Pancreas (tissue), 10 donors: ENCODE data around the gene MGMT. TPM values are rescaled to one million over a fixed set of nuclear protein-coding genes. Genes with fewer than 3 reads are reported as not detected.
A peak's percentile ranks its signal among the peaks of the same experiment; 100 is the strongest.

Source experiments
- ATAC-seq, 4 donors: fragments of 200-7000 bp; cut with Tn5 transposase; one replicate each; pipeline versions ENCODE4 v1.8.0 to v1.9.1; 2020; ENCODE audit warnings: mild to moderate bottlenecking in 4 of 4, moderate library complexity in 4 of 4
- DNase-seq, 6 donors: peaks; one replicate each; pipeline ENCODE4 v3.0.0-alpha.2; 2020
- FAIRE-seq: peaks from 2 replicates; lab custom pipeline; 2012; peaks lifted over from hg19 to GRCh38; lab: Jason Lieb, UNC
- H3K27ac ChIP-seq, 4 donors: fragments of 200-600 bp; sonication (generic); 1 replicate in 3 of 4; 2 replicates in 1 of 4; pipeline versions ENCODE4 v1.5.0 to v1.8.0; 2020
- H3K27me3 ChIP-seq, 4 donors: fragments of 200-600 bp; one replicate each; pipeline ENCODE4 v1.8.0; 2021
- H3K36me3 ChIP-seq, 3 donors: fragments of 200-600 bp; sonication (generic) in 1 of 3; one replicate each; pipeline versions ENCODE4 v1.5.0 to v1.8.0; 2020 to 2021
- H3K4me1 ChIP-seq, 3 donors: fragments of 200-600 bp; one replicate each; pipeline ENCODE4 v1.8.0; 2021
- H3K4me3 ChIP-seq, 4 donors: fragments of 200-600 bp; sonication (generic) in 2 of 4; one replicate each; pipeline versions ENCODE4 v1.5.0 to v1.8.0; 2020 to 2021
- H3K9me3 ChIP-seq, 4 donors: fragments of 200-600 bp; one replicate each; pipeline ENCODE4 v1.8.0; 2021
- CTCF ChIP-seq, 4 donors: fragments of 200-600 bp; sonication (generic) in 3 of 4; IDR thresholded peaks; one replicate each; pipeline versions ENCODE4 v1.5.0 to v1.8.0; 2021; ENCODE audit warnings: antibody characterized with exemption in 4 of 4
- WGBS, 2 donors: extraction: QIAGEN DNeasy Blood & Tissue Kit; methylation state at CpG; one replicate each; pipeline ENCODE4 v1.1.7; 2013; 5-methylcytosine and 5-hydroxymethylcytosine counted together
- intact Hi-C, 3 donors: fragments of 100-400 bp; cut with DNase I; formaldehyde crosslinking; loops; one replicate each; pipeline versions ENCODE4 v1.11.1 to v1.14.2; 2022
- polyA plus RNA-seq, 2 donors: library from polyadenylated mRNA; stranded (reverse); fragments of 200-250 nt; gene quantifications; one replicate each; pipeline ENCODE4 v1.2.3, GENCODE V29; 2013
- total RNA-seq, 6 donors: library from RNA; stranded (reverse); fragmentation: NEBNext Ultra II Directional in 4 of 6; extraction: Animal tissue kit (Norgen Biotek cat#: 25700) in 4 of 6; gene quantifications; one replicate each; pipeline versions ENCODE4 v1.2.1 to v1.2.4, GENCODE V29; 2021 to 2023
- donor health status: healthy with polysubstance abuse.
- donor health status: DM: no; HTN: no; CAD: no; lungs with moderate emphysema.
- donor health status: DM: no; HTN: no; CAD: no.
- donor health status: control.
- donor health status: control.
- donor health status: Bipolar disorder and iron deficiency.
- donor health status: DM: yes; HTN: yes; CAD: no.
- donor health status: DM: no; HTN: no; CAD: no.
- donor health status: DM: no; HTN: no; CAD: no.
- donor health status: DM: yes; HTN: yes; CAD: no.

MGMT gene
- total and polyA plus RNA-seq, 8 donors, result 9.1 to 18.6 (median 12.0) TPM

DNA sequence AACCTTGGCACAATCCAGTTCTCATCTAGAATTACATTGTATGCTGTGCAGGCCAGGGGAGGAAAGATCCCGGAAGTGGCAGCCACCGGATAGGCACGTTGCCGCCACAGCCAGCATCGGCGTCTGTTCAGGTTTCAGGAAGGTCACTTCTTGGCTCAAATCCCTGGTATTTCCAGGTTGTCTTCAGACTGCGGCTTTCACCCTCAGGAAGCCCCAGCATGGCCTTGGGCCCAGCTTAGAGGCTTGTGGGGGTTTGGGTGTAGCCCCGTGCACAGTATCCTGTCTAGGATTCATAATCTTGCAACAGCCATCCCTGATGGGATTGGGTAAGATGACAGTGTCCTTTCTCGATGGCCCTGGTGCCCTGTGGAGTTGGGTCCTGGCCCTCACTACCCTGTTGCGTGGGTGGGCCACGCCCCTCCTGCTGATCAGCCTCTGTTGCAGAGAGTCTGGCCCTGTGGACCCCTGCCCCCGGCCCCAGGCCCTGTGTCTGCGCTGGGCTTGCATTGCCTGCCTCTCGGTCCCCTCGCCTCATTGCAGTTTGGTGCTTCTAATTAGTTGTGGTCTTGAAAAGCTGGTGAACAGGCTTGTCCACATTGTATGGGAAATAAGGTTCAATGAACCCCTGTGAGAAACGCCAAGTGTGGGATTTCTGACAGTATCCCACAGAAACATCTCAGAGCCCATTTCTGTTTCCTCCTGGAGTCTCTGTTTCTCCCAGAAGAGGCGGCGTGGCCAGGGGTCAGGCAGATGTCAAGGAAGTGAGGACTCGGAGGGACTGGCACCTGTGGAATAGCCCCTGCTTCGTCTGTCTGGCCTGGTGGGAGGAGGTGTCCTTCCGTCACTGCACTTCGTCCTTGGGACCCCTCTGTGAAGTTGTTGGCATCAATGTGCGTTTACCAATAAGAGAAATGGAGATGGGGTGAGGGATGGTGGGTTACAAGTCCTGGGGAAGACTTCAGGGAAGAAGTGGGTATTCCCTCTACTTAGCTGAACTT, 77.5 kb downstream of the MGMT start:
- DNase-seq (no peak), ATAC-seq (no peak), FAIRE-seq (no peak)
- TF ChIP-seq CTCF (IDR thresholded peaks at IDR 0.05), result no peak
- Histone ChIP-seq H3K4me1 (no peaks in the 10 kb centered on the region), H3K36me3 (no peaks in the 10 kb centered on the region), H3K27me3 (no peaks in the 10 kb centered on the region), H3K27ac (no peak overlapping the region), H3K9me3 (no peaks in the 10 kb centered on the region), H3K4me3 (no peak overlapping the region)
- WGBS, 2 donors, result 84 to 91% methylated on average over 23 of the region's 23 CpGs
- intact Hi-C loops, result no loop called here

DNA sequence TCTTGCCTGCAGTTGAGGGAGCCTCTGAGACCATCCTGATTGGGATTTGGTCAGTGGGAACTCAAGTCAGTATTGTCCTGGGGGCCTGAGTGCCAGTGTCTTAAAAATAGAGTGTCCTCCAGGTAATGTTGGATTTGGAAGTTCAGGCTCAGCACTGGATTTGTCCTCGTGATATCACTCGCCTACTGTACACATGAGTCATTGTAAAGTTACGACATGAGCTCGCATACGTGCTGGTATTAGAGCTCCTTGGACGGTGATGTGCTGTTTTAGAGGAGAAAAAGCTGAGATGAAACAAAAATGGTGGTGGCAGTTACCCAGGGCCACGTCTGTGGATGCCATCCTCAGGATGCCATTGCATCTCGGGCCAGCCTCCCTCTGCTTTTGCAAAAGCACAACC, 78.2 kb downstream of the MGMT start:
- H3K27me3 ChIP-seq, result no peaks in the 10 kb centered on the region
- H3K4me1 ChIP-seq, result no peaks in the 10 kb centered on the region
- TF ChIP-seq CTCF (IDR thresholded peaks at IDR 0.05), result no peak
- no peaks in the 10 kb centered on the region for H3K9me3 ChIP-seq
- ATAC-seq (no peak), FAIRE-seq (no peak), DNase-seq (no peak)
- WGBS, 2 donors, result 90 to 93% methylated on average over 8 of the region's 8 CpGs
- H3K27ac ChIP-seq, result no peak overlapping the region
- H3K36me3 ChIP-seq, result no peaks in the 10 kb centered on the region
- intact Hi-C loops, result no loop called here
- no peak overlapping the region for H3K4me3 ChIP-seq

- Histone ChIP-seq H3K4me1 (no peaks in the 10 kb centered on the region), H3K27me3 (no peaks in the 10 kb centered on the region), H3K9me3 (no peaks in the 10 kb centered on the region), H3K27ac (no peak overlapping the region), H3K4me3 (no peak overlapping the region), H3K36me3 (no peaks in the 10 kb centered on the region)
- ATAC-seq (no peak), FAIRE-seq (no peak), DNase-seq (peak in 1 of 6 donors; percentile 63)
- TF ChIP-seq CTCF (IDR thresholded peaks at IDR 0.05), result no peak
- WGBS, 2 donors, result 85 to 97% methylated on average over 8 of the region's 8 CpGs
- intact Hi-C loops, result no loop called here
These were observed 79.1 kb downstream of the MGMT start for GRCh38 chr10:129546106-129546505.

- Histone ChIP-seq H3K4me3 (no peak overlapping the region), H3K36me3 (no peaks in the 10 kb centered on the region), H3K27ac (no peak overlapping the region), H3K9me3 (no peaks in the 10 kb centered on the region), H3K27me3 (no peaks in the 10 kb centered on the region), H3K4me1 (no peaks in the 10 kb centered on the region)
- WGBS, 2 donors, result 84 to 87% methylated on average over 7 of the region's 7 CpGs
- FAIRE-seq (no peak), ATAC-seq (no peak), DNase-seq (no peak)
- intact Hi-C loops, result no loop called here
- TF ChIP-seq CTCF (IDR thresholded peaks at IDR 0.05), result no peak
These were observed 80.6 kb downstream of the MGMT start for GRCh38 chr10:129547608-129548007.

- DNase-seq (no peak), FAIRE-seq (no peak), ATAC-seq (no peak)
- Histone ChIP-seq H3K27me3 (no peaks in the 10 kb centered on the region), H3K27ac (no peak overlapping the region), H3K9me3 (no peaks in the 10 kb centered on the region), H3K4me3 (no peak overlapping the region), H3K36me3 (no peaks in the 10 kb centered on the region), H3K4me1 (no peaks in the 10 kb centered on the region)
- 92 to 95% methylated on average over 10 of the region's 10 CpGs for WGBS, 2 donors
- TF ChIP-seq CTCF (IDR thresholded peaks at IDR 0.05), result no peak
- intact Hi-C loops, result no loop called here
These were observed 81.6 kb downstream of the MGMT start for GRCh38 chr10:129548600-129548999.
